Panc1 (cell line): ENCODE data around the gene SLC1A2. TPM values are rescaled to one million over a fixed set of nuclear protein-coding genes. Genes with fewer than 3 reads are reported as not detected.
A peak's percentile ranks its signal among the peaks of the same experiment; 100 is the strongest.

ENCODE experiments used
- ATAC-seq: fragments of 200-7000 bp; cut with Tn5 transposase; 2 replicates; pipeline ENCODE4 v1.9.1; 2020; ENCODE audit warnings: mild to moderate bottlenecking, moderate library complexity
- BruUV-seq: library from RNA; stranded (reverse); fragments of 400-500 nt; replicated peaks from 2 replicates; lab custom pipeline; 2021; lab: Mats Ljungman, UMichigan
- CTCF ChIA-PET: fragments of 300-600 bp; sonication (Branson Sonifier 250); formaldehyde crosslinking; loops from one replicate; lab custom pipeline; 2022; ENCODE audit warnings: antibody characterized with exemption; lab: Charles Lee
- POLR2A ChIA-PET: fragments of 300-600 bp; sonication (Branson Sonifier 250); formaldehyde crosslinking; loops from one replicate; lab custom pipeline; 2022; ENCODE audit warnings: antibody characterized with exemption; lab: Charles Lee
- DNase-seq: peaks from one replicate; pipeline ENCODE4 v3.0.0-alpha.2; 2010; ENCODE audit warnings: low read depth, low spot score
- H3K27ac ChIP-seq: 2 replicates; pipeline ENCODE4 v1.5.1; 2011; ENCODE audit warnings: mild to moderate bottlenecking, low read length, inconsistent platforms
- H3K27me3 ChIP-seq: fragments of 200-500 bp; sonication (Bioruptor generic); 2 replicates; pipeline ENCODE4 v1.6.0; 2014; ENCODE audit warnings: low read length, inconsistent platforms; ENCODE audit not compliant: control insufficient read depth, insufficient read depth
- H3K36me3 ChIP-seq: fragments of 200-500 bp; sonication (Bioruptor generic); 2 replicates; pipeline ENCODE4 v1.5.1; 2014; ENCODE audit warnings: inconsistent platforms, mild to moderate bottlenecking, low read length, moderate library complexity; ENCODE audit not compliant: control insufficient read depth, insufficient read depth
- H3K4me1 ChIP-seq: 2 replicates; pipeline ENCODE4 v1.5.1; 2011; ENCODE audit warnings: inconsistent platforms, mild to moderate bottlenecking, low read length, moderate library complexity; ENCODE audit not compliant: control insufficient read depth, insufficient read depth
- H3K4me3 ChIP-seq, 2 experiments: 2 replicates each; pipeline ENCODE4 v1.5.1; 2011 to 2012; ENCODE audit warnings: low read depth in 2 of 2, low read length in 2 of 2, mild to moderate bottlenecking in 2 of 2, inconsistent platforms in 1 of 2, moderate library complexity in 1 of 2
- H3K9me3 ChIP-seq: fragments of 200-500 bp; sonication (Bioruptor generic); 2 replicates; pipeline ENCODE4 v1.5.1; 2014; ENCODE audit warnings: low read depth, mild to moderate bottlenecking, inconsistent platforms, low read length, moderate library complexity; ENCODE audit not compliant: control insufficient read depth, insufficient read depth
- POLR2AphosphoS5 ChIP-seq: IDR thresholded peaks from 2 replicates; pipeline ENCODE4 v1.6.1; 2012; ENCODE audit warnings: mild to moderate bottlenecking, low read depth, low read length, moderate library complexity
- SIN3A ChIP-seq: IDR thresholded peaks from 2 replicates; pipeline ENCODE4 v1.6.1; 2012; ENCODE audit warnings: low read depth, mild to moderate bottlenecking, low read length, moderate library complexity, borderline replicate concordance; ENCODE audit not compliant: insufficient read depth
- TCF7L2 ChIP-seq: IDR thresholded peaks from 2 replicates; pipeline ENCODE4 v1.6.1; 2011; ENCODE audit warnings: mild to moderate bottlenecking, low read depth, low read length, inconsistent platforms
- in situ Hi-C: cut with HindIII; loops from 2 replicates; pipeline ENCODE4 v1.10.0; 2016; ENCODE audit warnings: low sequenced_read_pairs, low pct_unique_long_range_greater_than_20kb
- intact Hi-C: fragments of 100-400 bp; cut with micrococcal nuclease; formaldehyde crosslinking; loops from one replicate; pipeline ENCODE4 v1.10.0; 2022; ENCODE audit not compliant: unreplicated experiment
- total RNA-seq: library from RNA; stranded (reverse); gene quantifications from one replicate; pipeline ENCODE4 v1.2.1, GENCODE V29; 2021; ENCODE audit not compliant: unreplicated experiment
- TF ChIP-seq, protein P1 (sequence below): fragments of 450-650 bp; IDR thresholded peaks from 2 replicates; pipeline ENCODE4 v1.5.1; 2017; ENCODE audit warnings: mild to moderate bottlenecking
- TF ChIP-seq, protein P2 (sequence below), 2 experiments: IDR thresholded peaks; 2 replicates each; pipeline ENCODE4 v1.6.1; 2011 to 2012; ENCODE audit warnings: low read depth in 2 of 2, control low read depth in 1 of 2, low read length in 1 of 2, mild to moderate bottlenecking in 1 of 2, moderate library complexity in 1 of 2; ENCODE audit not compliant: insufficient read depth in 1 of 2

SLC1A2 gene
- total RNA-seq, 1 experiment from 2014 or later, result 0.21 TPM

DNA sequence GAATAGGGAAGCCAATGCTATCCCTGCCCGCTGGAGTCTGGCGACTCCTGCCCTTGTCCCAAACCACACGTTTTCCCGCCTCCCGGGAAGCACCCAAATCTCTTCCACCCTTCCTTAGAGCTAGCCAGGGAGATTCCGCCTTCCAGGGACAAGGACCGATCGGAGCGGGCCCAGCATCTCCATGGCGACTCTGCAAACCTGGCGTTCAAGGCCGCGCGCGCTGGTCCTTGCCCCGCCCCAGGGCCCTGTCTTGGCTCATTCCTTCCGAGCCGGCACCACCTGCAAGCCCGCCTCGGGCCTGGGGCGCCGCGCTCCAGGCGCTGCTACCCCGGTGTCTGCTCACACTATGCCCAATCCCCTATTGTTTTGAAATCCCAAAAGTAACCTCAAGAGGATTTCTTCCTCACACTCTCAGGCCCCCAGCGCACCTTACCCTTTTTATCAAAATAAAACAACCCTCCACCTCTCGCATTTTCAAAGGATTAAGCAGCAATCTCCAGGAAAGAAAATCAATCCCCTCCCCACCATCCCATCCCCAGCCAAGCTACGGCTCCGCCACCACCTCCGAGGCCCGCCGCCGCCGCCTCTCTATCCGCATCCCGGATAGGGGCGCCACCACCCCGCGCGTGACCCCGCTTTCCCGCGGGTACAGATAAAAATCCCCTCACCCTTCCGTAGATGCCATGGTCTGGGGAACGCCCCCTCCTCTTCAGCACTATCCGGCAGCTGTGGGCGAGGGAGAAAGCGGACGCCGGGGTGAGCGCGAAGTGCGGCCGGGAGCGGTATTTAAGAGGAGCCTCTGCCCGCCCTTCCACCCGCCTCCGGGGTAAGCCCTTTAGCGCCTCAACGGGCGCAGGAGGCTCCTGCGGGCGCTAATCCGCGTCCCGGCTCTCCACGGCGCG, 825 bp downstream of the SLC1A2 start:
- ATAC-seq (peak; percentile 74), DNase-seq (no peak)
- ChIA-PET POLR2A (interaction anchor here (0.7 kb wide), 1 partner anchor 130 kb away, joined by 4 read pairs; no protein-coding TSS in a partner anchor), CTCF (no interaction called here)
- BruUV-seq, result no TSS peak
- no peak for TF ChIP-seq TCF7L2
- TF ChIP-seq POLR2AphosphoS5, result no peak
- TF ChIP-seq SIN3A, result no peak
- TF ChIP-seq, protein P1, sequence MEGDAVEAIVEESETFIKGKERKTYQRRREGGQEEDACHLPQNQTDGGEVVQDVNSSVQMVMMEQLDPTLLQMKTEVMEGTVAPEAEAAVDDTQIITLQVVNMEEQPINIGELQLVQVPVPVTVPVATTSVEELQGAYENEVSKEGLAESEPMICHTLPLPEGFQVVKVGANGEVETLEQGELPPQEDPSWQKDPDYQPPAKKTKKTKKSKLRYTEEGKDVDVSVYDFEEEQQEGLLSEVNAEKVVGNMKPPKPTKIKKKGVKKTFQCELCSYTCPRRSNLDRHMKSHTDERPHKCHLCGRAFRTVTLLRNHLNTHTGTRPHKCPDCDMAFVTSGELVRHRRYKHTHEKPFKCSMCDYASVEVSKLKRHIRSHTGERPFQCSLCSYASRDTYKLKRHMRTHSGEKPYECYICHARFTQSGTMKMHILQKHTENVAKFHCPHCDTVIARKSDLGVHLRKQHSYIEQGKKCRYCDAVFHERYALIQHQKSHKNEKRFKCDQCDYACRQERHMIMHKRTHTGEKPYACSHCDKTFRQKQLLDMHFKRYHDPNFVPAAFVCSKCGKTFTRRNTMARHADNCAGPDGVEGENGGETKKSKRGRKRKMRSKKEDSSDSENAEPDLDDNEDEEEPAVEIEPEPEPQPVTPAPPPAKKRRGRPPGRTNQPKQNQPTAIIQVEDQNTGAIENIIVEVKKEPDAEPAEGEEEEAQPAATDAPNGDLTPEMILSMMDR, result no peak
- TF ChIP-seq, protein P2, sequence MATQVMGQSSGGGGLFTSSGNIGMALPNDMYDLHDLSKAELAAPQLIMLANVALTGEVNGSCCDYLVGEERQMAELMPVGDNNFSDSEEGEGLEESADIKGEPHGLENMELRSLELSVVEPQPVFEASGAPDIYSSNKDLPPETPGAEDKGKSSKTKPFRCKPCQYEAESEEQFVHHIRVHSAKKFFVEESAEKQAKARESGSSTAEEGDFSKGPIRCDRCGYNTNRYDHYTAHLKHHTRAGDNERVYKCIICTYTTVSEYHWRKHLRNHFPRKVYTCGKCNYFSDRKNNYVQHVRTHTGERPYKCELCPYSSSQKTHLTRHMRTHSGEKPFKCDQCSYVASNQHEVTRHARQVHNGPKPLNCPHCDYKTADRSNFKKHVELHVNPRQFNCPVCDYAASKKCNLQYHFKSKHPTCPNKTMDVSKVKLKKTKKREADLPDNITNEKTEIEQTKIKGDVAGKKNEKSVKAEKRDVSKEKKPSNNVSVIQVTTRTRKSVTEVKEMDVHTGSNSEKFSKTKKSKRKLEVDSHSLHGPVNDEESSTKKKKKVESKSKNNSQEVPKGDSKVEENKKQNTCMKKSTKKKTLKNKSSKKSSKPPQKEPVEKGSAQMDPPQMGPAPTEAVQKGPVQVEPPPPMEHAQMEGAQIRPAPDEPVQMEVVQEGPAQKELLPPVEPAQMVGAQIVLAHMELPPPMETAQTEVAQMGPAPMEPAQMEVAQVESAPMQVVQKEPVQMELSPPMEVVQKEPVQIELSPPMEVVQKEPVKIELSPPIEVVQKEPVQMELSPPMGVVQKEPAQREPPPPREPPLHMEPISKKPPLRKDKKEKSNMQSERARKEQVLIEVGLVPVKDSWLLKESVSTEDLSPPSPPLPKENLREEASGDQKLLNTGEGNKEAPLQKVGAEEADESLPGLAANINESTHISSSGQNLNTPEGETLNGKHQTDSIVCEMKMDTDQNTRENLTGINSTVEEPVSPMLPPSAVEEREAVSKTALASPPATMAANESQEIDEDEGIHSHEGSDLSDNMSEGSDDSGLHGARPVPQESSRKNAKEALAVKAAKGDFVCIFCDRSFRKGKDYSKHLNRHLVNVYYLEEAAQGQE (IDR thresholded peaks at IDR 0.05; ENCODE audit: insufficient read depth in 1 of 2, low read depth in 2 of 2, low read length in 1 of 2), result no peak
- H3K36me3 ChIP-seq, result no peaks in the 10 kb centered on the region
- H3K9me3 ChIP-seq, result no peaks in the 10 kb centered on the region
- peaks cover 73% of the 10 kb centered on the region for H3K27me3 ChIP-seq
- peaks cover 10% of the 10 kb centered on the region; the same call in 1 of the 2 replicates for H3K4me1 ChIP-seq
- intact Hi-C loops (no loop called here), in situ Hi-C loops (no loop called here)
- H3K4me3 ChIP-seq, result peak overlapping the region; percentile 41 to 52
- no peak overlapping the region for H3K27ac ChIP-seq

DNA sequence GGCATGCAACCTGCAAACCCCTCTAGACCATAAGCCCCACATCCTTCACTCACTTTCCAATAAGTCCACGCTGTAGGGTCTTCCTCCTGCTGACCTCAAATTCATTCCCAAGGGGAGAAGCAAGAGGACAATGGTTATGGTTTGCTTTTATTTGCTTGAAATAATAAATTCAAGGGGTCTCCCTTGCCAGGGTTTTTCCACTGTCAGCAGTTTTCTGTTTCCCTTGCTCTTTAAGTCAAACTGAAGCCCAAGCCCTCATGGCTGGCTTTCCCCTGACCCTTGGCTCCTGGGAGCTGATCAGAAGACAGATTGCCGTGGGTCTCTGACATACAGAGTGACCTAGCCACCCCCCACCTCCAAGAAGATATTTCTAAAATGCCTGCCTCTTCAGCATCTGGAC, 3.9 kb downstream of the SLC1A2 start:
- CTCF ChIA-PET, result no interaction called here
- in situ Hi-C loops, result no loop called here
- TF ChIP-seq, protein P2 (IDR thresholded peaks at IDR 0.05; ENCODE audit: insufficient read depth in 1 of 2, low read depth in 2 of 2, low read length in 1 of 2), result no peak
- TF ChIP-seq TCF7L2 (no peak), POLR2AphosphoS5 (no peak), SIN3A (no peak)
- TF ChIP-seq, protein P1, result no peak

More for the DNA sequence above, 3.9 kb downstream of the SLC1A2 start:
- Histone ChIP-seq H3K4me3 (no peak overlapping the region), H3K4me1 (peaks cover 8% of the 10 kb centered on the region; the same call in 1 of the 2 replicates), H3K27me3 (peaks cover 46% of the 10 kb centered on the region), H3K36me3 (no peaks in the 10 kb centered on the region), H3K9me3 (no peaks in the 10 kb centered on the region), H3K27ac (no peak overlapping the region)
- intact Hi-C loops, result no loop called here
- DNase-seq (no peak), ATAC-seq (no peak)
- POLR2A ChIA-PET, result no interaction called here
- no TSS peak for BruUV-seq
